ENCODE data around the gene PAFAH1B1. TPM values are rescaled to one million over a fixed set of nuclear protein-coding genes. Genes with fewer than 3 reads are reported as not detected.
"Not testable (repeated sequence)": the region's sequence is repeated elsewhere in the genome, so short reads cannot be mapped to it uniquely, and the experiment has no call there.

The PAFAH1B1 gene
- polyA plus RNA-seq: 10 to 100 TPM; 36.6 to 40.7 TPM

DNA sequence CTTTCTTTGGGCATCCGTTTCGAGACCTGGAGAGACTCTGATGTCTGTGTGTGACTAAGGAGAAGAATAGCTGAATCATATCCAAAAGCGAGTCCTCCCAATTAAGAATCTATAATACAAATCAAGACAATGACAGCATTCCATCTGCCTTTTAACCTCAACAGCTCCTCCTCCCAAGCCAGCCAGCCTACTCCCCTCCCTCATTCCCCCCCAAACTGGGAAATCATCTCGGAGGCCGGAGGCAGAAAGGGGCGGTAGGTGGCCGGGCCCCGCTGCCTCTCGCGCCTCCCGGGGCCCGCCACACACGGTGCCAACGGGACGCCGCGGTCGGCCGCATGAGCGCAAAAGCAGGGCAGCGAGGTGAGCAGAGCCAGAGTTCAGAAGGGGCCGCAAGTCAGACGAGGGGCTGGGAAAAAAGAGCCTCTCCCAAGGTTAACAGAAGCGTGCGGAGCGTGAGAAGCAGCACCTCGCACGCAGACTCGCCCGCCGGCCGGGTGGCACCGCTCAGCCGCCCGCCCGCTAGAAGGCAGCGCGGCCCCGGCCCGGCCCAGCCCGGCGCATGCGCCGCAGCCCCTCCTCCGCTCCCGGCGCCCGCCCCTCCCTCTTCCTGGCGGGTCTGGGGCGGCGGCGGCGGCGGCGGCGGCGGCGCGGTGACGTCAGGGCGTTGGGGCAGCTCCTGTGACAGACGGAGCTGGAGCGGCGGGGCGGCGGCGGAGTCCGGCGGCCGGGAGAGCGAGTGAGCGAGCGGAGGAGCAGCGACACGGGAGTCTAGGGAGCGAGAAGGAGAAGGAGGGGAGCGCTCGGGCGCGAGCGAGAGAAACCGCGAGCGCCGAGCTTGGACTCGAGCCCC, at the start of gene PAFAH1B1:
PAFAH1B1 (plus strand) TSS at position 684 of the 850 bp plus-strand sequence. CDS start 44,635 bp downstream, outside the sequence.
- H3K4me3 ChIP-seq (ENCODE audit: low read depth in 1 of 2, low read length in 2 of 2): peak within 1 kb of the TSS; percentile 83 to 91
- no peaks in the 10 kb centered on the region for H3K4me1 ChIP-seq (ENCODE audit: control insufficient read depth in 2 of 2, insufficient read depth in 2 of 2, low read length in 1 of 2)
- peak within 1 kb of the TSS; percentile 99 to 100 for H3K27ac ChIP-seq (ENCODE audit: low read depth in 2 of 2, low read length in 1 of 2)
- no peaks in the 10 kb centered on the region for H3K9me3 ChIP-seq (ENCODE audit: control insufficient read depth in 2 of 2, insufficient read depth in 1 of 2, low read depth in 1 of 2, low read length in 1 of 2)
- H3K36me3 ChIP-seq (ENCODE audit: control insufficient read depth in 2 of 2, insufficient read depth in 2 of 2, low read length in 1 of 2): no peaks in the 10 kb centered on the region
- 0% methylated on average over 48 to 86 of the region's 86 CpGs for WGBS, 2 donors
- no peaks in the 10 kb centered on the region for H3K27me3 ChIP-seq (ENCODE audit: control insufficient read depth in 1 of 2, insufficient read depth in 2 of 2, low read length in 2 of 2)

DNA sequence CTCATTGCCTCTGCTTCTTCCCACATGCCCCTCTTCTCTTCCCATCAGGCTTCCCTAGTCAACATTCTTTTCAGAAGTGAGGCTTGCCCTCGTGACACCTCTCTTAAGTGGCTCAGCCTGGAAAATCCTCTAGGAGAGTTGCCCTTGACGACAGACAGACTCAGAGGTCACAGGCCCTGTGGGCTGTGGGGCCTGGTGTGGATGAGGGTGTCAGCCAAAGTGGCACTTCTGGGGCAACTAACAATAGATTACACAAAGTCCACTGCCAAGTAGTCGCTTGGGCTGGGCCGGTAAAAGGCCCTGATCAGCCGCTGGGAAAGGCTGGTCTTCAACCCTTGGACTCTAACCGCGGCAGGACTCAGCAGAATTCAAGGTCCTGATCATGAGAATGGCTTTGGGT, 48.1 kb upstream of the PAFAH1B1 start:
- no peaks in the 10 kb centered on the region for H3K27me3 ChIP-seq (ENCODE audit: control insufficient read depth in 1 of 2, insufficient read depth in 2 of 2, low read length in 2 of 2)
- H3K9me3 ChIP-seq (ENCODE audit: control insufficient read depth in 2 of 2, insufficient read depth in 1 of 2, low read depth in 1 of 2, low read length in 1 of 2): no peaks in the 10 kb centered on the region
- no peaks in the 10 kb centered on the region for H3K36me3 ChIP-seq (ENCODE audit: control insufficient read depth in 2 of 2, insufficient read depth in 2 of 2, low read length in 1 of 2)
- H3K4me1 ChIP-seq (ENCODE audit: control insufficient read depth in 2 of 2, insufficient read depth in 2 of 2, low read length in 1 of 2): no peaks in the 10 kb centered on the region
- H3K27ac ChIP-seq (ENCODE audit: low read depth in 2 of 2, low read length in 1 of 2): no peak overlapping the region
- H3K4me3 ChIP-seq (ENCODE audit: low read depth in 1 of 2, low read length in 2 of 2): no peak overlapping the region
- 79 to 90% methylated on average over 7 of the region's 7 CpGs for WGBS, 2 donors

DNA sequence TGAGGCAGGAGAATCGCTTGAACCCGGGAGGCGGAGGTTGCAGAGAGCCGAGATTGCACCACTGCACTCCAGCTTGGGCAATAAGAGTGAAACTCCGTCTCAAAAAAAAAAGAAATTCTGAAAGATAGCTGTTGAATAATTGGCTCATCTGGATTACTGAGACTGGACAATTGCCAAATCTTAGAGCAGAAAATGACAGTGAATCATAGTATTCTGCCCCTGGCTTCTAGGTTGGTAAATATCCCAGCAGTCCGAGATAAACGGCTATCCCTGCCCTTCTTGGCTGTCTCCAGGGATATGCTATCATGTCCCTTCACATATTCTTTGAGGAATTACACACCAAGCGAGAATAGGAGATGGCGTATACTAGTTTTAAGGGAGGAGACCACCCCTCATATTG, 46.3 kb upstream of the PAFAH1B1 start:
- WGBS, 2 donors: 57 to 66% methylated on average over 9 of the region's 9 CpGs
- Histone ChIP-seq H3K27ac (ENCODE audit: low read depth in 2 of 2, low read length in 1 of 2) (no peak overlapping the region), H3K4me3 (ENCODE audit: low read depth in 1 of 2, low read length in 2 of 2) (no peak overlapping the region), H3K36me3 (ENCODE audit: control insufficient read depth in 2 of 2, insufficient read depth in 2 of 2, low read length in 1 of 2) (no peaks in the 10 kb centered on the region), H3K9me3 (ENCODE audit: control insufficient read depth in 2 of 2, insufficient read depth in 1 of 2, low read depth in 1 of 2, low read length in 1 of 2) (no peaks in the 10 kb centered on the region), H3K27me3 (ENCODE audit: control insufficient read depth in 1 of 2, insufficient read depth in 2 of 2, low read length in 2 of 2) (no peaks in the 10 kb centered on the region), H3K4me1 (ENCODE audit: control insufficient read depth in 2 of 2, insufficient read depth in 2 of 2, low read length in 1 of 2) (no peaks in the 10 kb centered on the region)

DNA sequence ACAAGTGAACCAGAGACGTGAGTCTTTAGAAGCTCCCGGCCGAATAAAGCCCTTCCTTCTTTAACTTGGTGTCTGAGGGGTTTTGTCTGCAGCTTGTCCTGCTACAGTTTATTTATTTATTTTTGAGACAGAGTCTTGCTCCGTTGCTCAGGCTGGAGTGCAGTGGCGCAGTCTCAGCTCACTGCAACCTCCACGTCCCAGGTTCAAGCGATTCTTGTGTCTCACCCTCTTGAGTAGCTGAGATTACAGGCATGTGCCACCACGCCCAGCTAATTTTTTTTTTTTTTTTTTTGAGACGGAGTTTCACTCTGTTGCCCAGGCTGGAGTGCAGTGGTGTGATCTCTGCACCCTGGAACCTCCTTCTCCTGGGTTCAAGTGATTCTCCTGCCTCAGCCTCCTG, 45.4 kb upstream of the PAFAH1B1 start:
- H3K9me3 ChIP-seq (ENCODE audit: control insufficient read depth in 2 of 2, insufficient read depth in 1 of 2, low read depth in 1 of 2, low read length in 1 of 2); H3K4me1 ChIP-seq (ENCODE audit: control insufficient read depth in 2 of 2, insufficient read depth in 2 of 2, low read length in 1 of 2); H3K27ac ChIP-seq (ENCODE audit: low read depth in 2 of 2, low read length in 1 of 2); H3K4me3 ChIP-seq (ENCODE audit: low read depth in 1 of 2, low read length in 2 of 2); H3K36me3 ChIP-seq (ENCODE audit: control insufficient read depth in 2 of 2, insufficient read depth in 2 of 2, low read length in 1 of 2); H3K27me3 ChIP-seq (ENCODE audit: control insufficient read depth in 1 of 2, insufficient read depth in 2 of 2, low read length in 2 of 2): not testable (repeated sequence)
- WGBS, 2 donors: 56 to 57% methylated on average over 9 of the region's 9 CpGs

DNA sequence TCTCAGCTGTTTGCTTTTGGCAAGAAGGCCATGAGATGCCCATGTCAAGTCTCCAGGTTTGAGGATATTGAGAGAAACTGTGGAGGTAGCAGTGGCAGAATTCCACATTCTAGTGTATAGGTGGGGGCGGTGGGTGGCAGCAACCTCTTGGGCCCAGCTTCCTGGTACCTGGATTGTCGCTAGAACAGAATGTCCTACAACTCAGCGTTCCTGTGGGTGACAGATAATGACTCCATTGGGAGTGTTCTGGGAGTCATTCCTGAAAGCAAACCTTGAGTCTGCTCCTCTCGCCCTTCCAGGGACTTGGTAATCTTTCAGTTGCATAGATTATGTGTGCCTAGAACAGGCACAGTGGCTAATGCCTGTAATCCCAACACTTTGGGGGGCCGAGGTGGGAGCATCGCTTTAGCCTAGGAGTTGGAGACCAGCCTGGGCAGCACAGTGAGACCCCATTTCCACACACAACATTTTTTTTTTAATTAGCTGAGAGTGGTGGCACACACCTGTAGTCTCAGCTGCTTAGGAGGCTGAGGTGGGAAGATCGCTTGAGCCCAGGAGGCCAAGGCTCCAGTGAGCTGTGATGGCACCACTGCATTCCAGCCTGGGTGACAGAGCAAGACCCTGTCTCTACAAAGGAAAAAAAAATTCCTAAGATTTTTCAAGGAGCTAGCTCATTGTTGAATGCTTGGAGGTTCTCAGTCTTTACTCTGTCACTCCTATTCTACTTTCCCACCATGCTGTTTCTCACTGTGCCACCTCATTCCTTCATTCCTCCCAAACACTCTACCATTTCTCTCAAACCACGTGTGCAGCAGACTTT, 43.9 kb upstream of the PAFAH1B1 start:
- H3K36me3 ChIP-seq (ENCODE audit: control insufficient read depth in 2 of 2, insufficient read depth in 2 of 2, low read length in 1 of 2): no peaks in the 10 kb centered on the region
- H3K4me1 ChIP-seq (ENCODE audit: control insufficient read depth in 2 of 2, insufficient read depth in 2 of 2, low read length in 1 of 2): no peaks in the 10 kb centered on the region
- H3K27ac ChIP-seq (ENCODE audit: low read depth in 2 of 2, low read length in 1 of 2): no peak overlapping the region
- H3K27me3 ChIP-seq (ENCODE audit: control insufficient read depth in 1 of 2, insufficient read depth in 2 of 2, low read length in 2 of 2): no peaks in the 10 kb centered on the region
- WGBS, 2 donors: 86 to 89% methylated on average over 8 of the region's 8 CpGs
- H3K4me3 ChIP-seq (ENCODE audit: low read depth in 1 of 2, low read length in 2 of 2): no peak overlapping the region
- no peaks in the 10 kb centered on the region for H3K9me3 ChIP-seq (ENCODE audit: control insufficient read depth in 2 of 2, insufficient read depth in 1 of 2, low read depth in 1 of 2, low read length in 1 of 2)

DNA sequence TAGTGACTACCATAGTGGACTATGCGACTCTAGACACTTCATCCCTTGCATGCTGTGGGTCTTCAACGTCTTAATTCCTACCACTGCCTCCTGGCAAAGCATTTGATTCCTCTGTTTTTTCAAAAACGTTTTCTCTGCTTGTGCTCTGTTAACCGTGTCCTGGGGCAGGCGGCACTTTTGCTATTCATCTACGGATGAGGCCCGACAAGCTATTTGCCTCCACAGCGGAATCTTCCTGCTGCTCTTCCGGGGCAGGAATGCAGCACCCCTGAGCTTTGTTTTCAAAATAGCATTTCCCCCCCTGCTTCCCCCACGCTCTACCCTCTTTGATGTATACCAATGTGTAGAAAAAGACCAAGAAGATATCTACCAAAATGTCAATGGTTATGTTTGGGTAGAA, 42.0 kb upstream of the PAFAH1B1 start:
- Histone ChIP-seq H3K27me3 (ENCODE audit: control insufficient read depth in 1 of 2, insufficient read depth in 2 of 2, low read length in 2 of 2) (no peaks in the 10 kb centered on the region), H3K9me3 (ENCODE audit: control insufficient read depth in 2 of 2, insufficient read depth in 1 of 2, low read depth in 1 of 2, low read length in 1 of 2) (no peaks in the 10 kb centered on the region), H3K27ac (ENCODE audit: low read depth in 2 of 2, low read length in 1 of 2) (no peak overlapping the region), H3K4me1 (ENCODE audit: control insufficient read depth in 2 of 2, insufficient read depth in 2 of 2, low read length in 1 of 2) (no peaks in the 10 kb centered on the region), H3K4me3 (ENCODE audit: low read depth in 1 of 2, low read length in 2 of 2) (no peak overlapping the region), H3K36me3 (ENCODE audit: control insufficient read depth in 2 of 2, insufficient read depth in 2 of 2, low read length in 1 of 2) (no peaks in the 10 kb centered on the region)
- WGBS, 2 donors: 49 to 52% methylated on average over 10 of the region's 10 CpGs

DNA sequence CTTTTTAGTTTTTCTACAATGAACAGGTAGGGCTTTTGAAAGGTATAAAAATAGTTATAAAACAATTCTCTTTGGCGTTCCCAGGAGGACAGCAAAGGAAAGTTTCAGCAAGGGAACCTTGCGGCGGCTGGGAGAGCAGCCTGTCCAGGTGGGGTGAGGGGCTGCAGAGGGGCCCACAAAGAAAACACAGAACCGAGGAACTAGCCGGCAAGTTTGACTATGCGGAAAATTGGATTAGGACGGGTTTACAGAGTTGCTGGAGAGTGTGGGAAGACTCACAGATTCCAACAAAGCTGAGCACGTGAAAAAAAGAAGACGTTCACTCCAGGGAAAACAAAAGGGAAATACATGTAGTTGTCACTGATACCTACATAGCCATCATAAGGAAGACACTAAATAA, 41.5 kb upstream of the PAFAH1B1 start:
- no peaks in the 10 kb centered on the region for H3K27me3 ChIP-seq (ENCODE audit: control insufficient read depth in 1 of 2, insufficient read depth in 2 of 2, low read length in 2 of 2)
- 53 to 58% methylated on average over 9 of the region's 9 CpGs for WGBS, 2 donors
- H3K9me3 ChIP-seq (ENCODE audit: control insufficient read depth in 2 of 2, insufficient read depth in 1 of 2, low read depth in 1 of 2, low read length in 1 of 2): no peaks in the 10 kb centered on the region
- H3K4me1 ChIP-seq (ENCODE audit: control insufficient read depth in 2 of 2, insufficient read depth in 2 of 2, low read length in 1 of 2): no peaks in the 10 kb centered on the region
- H3K36me3 ChIP-seq (ENCODE audit: control insufficient read depth in 2 of 2, insufficient read depth in 2 of 2, low read length in 1 of 2): no peaks in the 10 kb centered on the region
- H3K27ac ChIP-seq (ENCODE audit: low read depth in 2 of 2, low read length in 1 of 2): no peak overlapping the region
- H3K4me3 ChIP-seq (ENCODE audit: low read depth in 1 of 2, low read length in 2 of 2): no peak overlapping the region

DNA sequence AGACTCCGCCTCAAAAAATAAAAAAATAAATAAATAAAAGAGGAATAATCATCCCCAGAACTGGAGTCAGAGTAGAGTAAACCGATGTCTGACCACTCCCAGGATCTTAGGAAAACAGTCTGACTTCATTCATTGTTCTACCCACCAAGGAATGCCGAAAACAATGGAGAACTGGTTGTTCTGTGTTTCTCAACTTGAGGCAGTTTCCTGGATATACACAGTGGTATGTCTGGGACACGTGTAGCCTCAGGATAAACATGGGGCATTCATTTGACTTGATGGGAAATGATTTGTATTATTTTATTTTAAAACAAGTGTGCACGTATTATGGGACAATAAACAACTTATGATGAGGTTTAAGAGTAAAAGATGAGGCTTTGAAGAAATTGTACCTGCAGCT, 32.8 kb upstream of the PAFAH1B1 start:
- H3K36me3 ChIP-seq (ENCODE audit: control insufficient read depth in 2 of 2, insufficient read depth in 2 of 2, low read length in 1 of 2): no peaks in the 10 kb centered on the region
- no peaks in the 10 kb centered on the region for H3K4me1 ChIP-seq (ENCODE audit: control insufficient read depth in 2 of 2, insufficient read depth in 2 of 2, low read length in 1 of 2)
- H3K9me3 ChIP-seq (ENCODE audit: control insufficient read depth in 2 of 2, insufficient read depth in 1 of 2, low read depth in 1 of 2, low read length in 1 of 2): no peaks in the 10 kb centered on the region
- no peak overlapping the region for H3K4me3 ChIP-seq (ENCODE audit: low read depth in 1 of 2, low read length in 2 of 2)
- H3K27me3 ChIP-seq (ENCODE audit: control insufficient read depth in 1 of 2, insufficient read depth in 2 of 2, low read length in 2 of 2): no peaks in the 10 kb centered on the region
- no peak overlapping the region for H3K27ac ChIP-seq (ENCODE audit: low read depth in 2 of 2, low read length in 1 of 2)
- 79 to 80% methylated on average over 5 of the region's 5 CpGs for whole genome bisulfite sequencing, 2 donors

DNA sequence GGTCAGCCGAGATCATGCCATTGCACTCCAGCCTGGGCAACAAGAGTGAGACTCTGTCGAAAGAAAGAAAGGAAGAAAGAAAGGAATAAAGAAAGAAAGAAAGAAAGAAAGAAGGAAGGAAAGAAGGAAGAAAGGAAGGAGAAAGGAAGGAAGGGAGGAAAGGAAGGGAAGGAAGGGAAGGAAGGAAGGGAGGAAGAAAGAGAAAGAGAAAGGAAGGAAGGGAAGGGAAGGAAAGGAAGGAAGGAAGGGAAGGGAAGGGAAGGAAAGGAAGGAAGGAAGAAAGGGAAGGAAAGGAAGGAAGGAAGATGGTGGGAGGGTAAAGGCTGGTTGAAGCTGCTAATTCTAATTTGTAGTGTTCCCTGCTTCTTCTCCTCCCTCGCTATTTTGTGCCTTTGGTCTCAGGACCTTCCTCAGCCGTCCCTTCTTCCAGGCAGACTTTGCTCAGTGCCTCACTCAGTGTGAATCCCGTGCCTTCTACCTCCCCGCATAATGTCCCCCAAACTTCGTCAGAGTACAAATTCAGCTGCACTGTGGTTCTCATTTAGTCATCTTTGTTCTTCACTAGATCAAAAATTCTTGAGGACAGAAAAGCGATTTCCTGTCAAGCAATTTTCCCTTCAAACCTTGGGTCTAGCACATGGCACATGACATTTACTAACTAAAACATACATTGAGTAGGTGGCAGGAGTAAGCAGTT, 31.1 kb upstream of the PAFAH1B1 start:
- 81 to 83% methylated on average over 8 of the region's 8 CpGs for WGBS, 2 donors
- H3K4me3 ChIP-seq (ENCODE audit: low read depth in 1 of 2, low read length in 2 of 2): no peak overlapping the region
- H3K27ac ChIP-seq (ENCODE audit: low read depth in 2 of 2, low read length in 1 of 2): no peak overlapping the region
- H3K4me1 ChIP-seq (ENCODE audit: control insufficient read depth in 2 of 2, insufficient read depth in 2 of 2, low read length in 1 of 2): no peaks in the 10 kb centered on the region
- no peaks in the 10 kb centered on the region for H3K36me3 ChIP-seq (ENCODE audit: control insufficient read depth in 2 of 2, insufficient read depth in 2 of 2, low read length in 1 of 2)
- no peaks in the 10 kb centered on the region for H3K9me3 ChIP-seq (ENCODE audit: control insufficient read depth in 2 of 2, insufficient read depth in 1 of 2, low read depth in 1 of 2, low read length in 1 of 2)
- no peaks in the 10 kb centered on the region for H3K27me3 ChIP-seq (ENCODE audit: control insufficient read depth in 1 of 2, insufficient read depth in 2 of 2, low read length in 2 of 2)

All from esophagus (tissue), 2 donors.